HG03354 (cell line): ENCODE measurements around the gene CACHD1.

Experiments used
- ATAC-seq: cut with Tn5 transposase; IDR thresholded peaks from one replicate; pipeline ENCODE4 v1.9.1; 2021; ENCODE audit warnings: mild to moderate bottlenecking; ENCODE audit not compliant: unreplicated experiment, poor library complexity, severe bottlenecking

CACHD1 gene

GRCh38 chr1:64469977-64470664, at the start of gene CACHD1:
TSS of gene CACHD1 (plus strand) at chr1:64470129. CDS start at chr1:64470745, 616 bp downstream.
- ATAC-seq = peak; percentile 78

DNA sequence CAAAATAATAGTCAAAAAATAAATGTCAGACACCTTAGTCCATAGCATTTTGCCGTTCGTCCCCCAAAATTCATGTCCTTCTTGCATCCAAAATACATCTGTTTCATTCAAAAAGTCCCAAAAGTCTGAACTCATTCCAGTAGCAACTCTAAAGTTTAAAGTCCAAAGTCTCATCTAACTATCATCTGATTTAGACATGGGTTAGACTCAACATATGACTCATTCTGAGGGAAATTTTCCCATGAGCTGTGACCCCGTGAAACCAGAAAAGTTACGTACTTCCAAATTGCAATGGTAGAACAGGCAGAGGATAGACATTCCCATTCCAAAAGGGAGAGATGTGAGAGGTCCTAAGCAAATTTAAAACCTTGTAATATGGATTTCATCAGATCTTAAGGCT, 48.6 kb upstream of the CACHD1 start:
- no peak for ATAC-seq

GRCh38 chr1:64423526-64423925, 46.4 kb upstream of the CACHD1 start:
- no peak for ATAC-seq

- ATAC-seq = no peak
Observed at GRCh38 chr1:64424412-64424811, 45.5 kb upstream of the CACHD1 start.

GRCh38 chr1:64425521-64425920, 44.4 kb upstream of the CACHD1 start:
- ATAC-seq = no peak

DNA sequence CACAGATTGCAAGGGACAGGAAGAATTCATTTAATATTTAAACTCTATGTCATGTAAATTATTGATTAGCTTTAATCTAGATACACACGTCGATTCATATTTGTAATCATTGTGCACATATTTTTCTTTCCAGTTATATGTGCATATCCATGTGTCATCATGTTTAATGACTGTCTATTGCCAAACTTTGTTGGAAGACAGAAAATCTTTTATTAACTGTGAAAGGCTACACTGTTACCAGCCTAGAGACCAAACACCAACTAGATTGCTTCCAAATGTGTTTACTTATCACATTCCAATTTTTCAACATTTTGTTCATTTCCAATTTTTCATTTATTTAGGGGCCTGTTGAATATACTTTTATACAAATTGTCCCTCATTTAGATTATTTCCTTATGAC, 43.2 kb upstream of the CACHD1 start:
- ATAC-seq = no peak

DNA sequence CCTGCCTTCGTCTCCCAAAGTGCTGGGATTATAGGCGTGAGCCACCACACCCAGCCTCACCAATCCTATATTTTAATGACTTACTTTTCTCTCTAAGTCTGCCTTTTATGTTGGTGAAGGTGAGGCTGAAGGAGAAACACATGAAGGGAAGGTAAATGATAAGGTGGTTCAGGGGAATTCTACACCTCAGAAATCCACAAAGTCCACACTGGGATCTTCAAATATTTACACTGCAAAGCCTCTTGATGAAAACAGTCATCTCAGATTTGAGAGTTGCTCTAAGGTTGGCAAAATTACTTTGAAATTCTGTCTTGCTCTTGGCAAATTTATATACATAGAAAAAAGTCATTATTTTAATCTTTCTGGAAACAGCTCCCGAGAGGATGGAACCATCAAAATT, 42.0 kb upstream of the CACHD1 start:
- no peak for ATAC-seq

GRCh38 chr1:64433308-64433707, 36.6 kb upstream of the CACHD1 start:
- no peak for ATAC-seq

- no peak for ATAC-seq
Observed at GRCh38 chr1:64433747-64434146, 36.2 kb upstream of the CACHD1 start.

GRCh38 chr1:64435000-64435399, 34.9 kb upstream of the CACHD1 start:
- no peak for ATAC-seq

DNA sequence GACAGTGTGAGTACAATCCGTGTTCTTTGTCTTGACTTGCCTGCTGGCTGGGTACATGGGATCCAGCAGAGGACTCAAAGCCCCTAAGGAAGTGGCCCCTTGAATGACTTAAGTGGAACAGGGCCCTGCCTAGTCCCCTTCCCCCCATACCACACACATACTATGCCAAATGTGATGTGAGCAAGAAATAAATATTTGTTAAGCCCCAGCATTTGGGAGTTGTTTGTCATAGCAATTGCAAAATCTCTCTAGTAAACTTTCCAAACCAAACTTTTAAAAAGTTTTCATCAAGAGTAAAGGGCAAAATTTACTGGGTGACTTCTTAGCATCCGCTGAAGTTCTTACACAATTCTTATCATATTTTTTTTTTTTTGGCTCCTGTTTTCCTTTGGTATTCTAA, 32.5 kb upstream of the CACHD1 start:
- ATAC-seq = no peak

GRCh38 chr1:64440183-64440826, 29.6 kb upstream of the CACHD1 start:
- no peak for ATAC-seq

DNA sequence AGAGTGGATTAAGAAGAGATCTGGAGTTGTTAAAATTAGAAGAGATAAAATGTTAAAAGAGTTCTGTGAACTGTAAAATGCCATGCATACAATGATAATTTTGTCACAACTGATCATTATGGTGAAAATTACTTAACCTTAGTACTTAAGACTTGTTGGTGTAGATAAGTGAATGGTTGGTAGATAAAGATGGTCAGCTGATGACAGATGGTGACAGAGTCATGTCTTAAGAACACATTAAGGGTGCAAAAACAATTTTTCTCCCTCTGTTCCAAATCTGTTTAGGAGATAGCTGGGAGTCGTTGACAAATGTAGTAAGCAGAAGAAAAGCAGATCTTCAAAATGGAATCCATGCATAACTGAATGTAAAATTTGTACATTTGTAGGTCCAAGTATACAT, 18.5 kb upstream of the CACHD1 start:
- no peak for ATAC-seq

DNA sequence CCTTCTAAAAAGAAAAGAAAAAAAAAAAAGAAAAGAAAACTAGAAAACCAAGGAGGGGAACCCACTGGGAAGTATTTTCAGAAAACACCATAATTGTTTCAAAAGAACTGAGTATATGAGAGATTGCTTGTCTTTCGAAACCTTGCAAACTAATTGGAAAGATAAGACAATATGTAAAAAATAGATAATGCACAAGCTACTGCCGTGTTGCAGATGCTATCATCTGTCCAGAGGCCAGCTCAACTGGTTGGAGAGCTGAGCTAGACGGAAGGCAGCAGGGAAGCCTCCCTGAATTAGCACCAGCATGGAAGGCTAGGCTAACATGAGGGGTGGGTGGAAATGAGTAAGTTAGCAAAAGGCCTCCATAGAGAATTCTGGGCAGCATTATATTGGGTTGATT, 16.2 kb upstream of the CACHD1 start:
- no peak for ATAC-seq

DNA sequence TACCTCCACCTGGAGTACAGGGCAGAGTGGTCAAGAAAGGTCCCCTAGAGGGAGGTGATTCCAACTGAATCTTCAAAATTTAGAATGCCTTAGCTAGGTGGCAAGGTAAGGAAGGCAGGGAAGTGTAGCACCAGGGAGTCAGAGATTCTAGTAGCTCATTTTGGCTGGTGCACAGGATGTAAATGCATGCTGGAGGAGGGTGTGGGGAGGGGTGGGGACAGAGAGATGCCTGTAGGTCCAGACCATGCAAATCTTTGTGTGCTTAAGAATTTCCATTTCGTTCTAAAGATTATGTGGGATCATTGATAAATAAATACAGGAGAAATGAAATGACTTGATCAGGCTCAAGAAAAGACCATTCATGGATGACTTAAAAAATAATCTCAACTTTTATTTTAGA, 11.0 kb upstream of the CACHD1 start:
- ATAC-seq = no peak

- no peak for ATAC-seq
Observed at GRCh38 chr1:64459743-64460142, 10.2 kb upstream of the CACHD1 start.

DNA sequence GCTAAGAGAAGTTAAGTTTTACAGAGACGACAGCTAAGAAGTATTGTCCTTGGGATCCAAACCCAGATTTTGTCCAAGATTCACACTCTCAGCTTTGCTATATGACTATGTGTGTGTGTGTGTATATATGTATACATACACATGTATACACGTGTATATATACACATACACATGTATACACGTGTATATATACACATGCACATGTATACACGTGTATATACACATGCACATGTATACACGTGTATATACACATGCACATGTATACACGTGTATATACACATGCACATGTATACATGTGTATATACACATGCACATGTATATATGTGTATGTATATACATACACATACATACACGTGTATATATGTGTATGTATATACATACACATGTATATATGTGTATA, 3.9 kb upstream of the CACHD1 start:
- ATAC-seq = no peak

GRCh38 chr1:64469116-64469976, 583 bp upstream of the CACHD1 start:
- ATAC-seq = peak; percentile 4

GRCh38 chr1:64470665-64471217, 812 bp downstream of the CACHD1 start:
- ATAC-seq = peak; percentile 32

GRCh38 chr1:64471218-64472039, 1.5 kb downstream of the CACHD1 start:
- ATAC-seq = no peak
